ENCODE data around the gene CHST7.

GRCh38 chrX:46571423-46572339 lies 1.9 kb upstream of the CHST7 start:
- TF ChIP-seq CTCF (IDR thresholded peaks at IDR 0.05), result no peak
- no peak for TF ChIP-seq POLR2A (IDR thresholded peaks at IDR 0.05)
